ENCODE data around the gene SHC3.
A peak's percentile ranks its signal among the peaks of the same experiment; 100 is the strongest.
"Not testable (repeated sequence)": the region's sequence is repeated elsewhere in the genome, so short reads cannot be mapped to it uniquely, and the experiment has no call there.

Gene SHC3, protein sequence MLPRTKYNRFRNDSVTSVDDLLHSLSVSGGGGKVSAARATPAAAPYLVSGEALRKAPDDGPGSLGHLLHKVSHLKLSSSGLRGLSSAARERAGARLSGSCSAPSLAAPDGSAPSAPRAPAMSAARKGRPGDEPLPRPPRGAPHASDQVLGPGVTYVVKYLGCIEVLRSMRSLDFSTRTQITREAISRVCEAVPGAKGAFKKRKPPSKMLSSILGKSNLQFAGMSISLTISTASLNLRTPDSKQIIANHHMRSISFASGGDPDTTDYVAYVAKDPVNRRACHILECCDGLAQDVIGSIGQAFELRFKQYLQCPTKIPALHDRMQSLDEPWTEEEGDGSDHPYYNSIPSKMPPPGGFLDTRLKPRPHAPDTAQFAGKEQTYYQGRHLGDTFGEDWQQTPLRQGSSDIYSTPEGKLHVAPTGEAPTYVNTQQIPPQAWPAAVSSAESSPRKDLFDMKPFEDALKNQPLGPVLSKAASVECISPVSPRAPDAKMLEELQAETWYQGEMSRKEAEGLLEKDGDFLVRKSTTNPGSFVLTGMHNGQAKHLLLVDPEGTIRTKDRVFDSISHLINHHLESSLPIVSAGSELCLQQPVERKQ

DNA sequence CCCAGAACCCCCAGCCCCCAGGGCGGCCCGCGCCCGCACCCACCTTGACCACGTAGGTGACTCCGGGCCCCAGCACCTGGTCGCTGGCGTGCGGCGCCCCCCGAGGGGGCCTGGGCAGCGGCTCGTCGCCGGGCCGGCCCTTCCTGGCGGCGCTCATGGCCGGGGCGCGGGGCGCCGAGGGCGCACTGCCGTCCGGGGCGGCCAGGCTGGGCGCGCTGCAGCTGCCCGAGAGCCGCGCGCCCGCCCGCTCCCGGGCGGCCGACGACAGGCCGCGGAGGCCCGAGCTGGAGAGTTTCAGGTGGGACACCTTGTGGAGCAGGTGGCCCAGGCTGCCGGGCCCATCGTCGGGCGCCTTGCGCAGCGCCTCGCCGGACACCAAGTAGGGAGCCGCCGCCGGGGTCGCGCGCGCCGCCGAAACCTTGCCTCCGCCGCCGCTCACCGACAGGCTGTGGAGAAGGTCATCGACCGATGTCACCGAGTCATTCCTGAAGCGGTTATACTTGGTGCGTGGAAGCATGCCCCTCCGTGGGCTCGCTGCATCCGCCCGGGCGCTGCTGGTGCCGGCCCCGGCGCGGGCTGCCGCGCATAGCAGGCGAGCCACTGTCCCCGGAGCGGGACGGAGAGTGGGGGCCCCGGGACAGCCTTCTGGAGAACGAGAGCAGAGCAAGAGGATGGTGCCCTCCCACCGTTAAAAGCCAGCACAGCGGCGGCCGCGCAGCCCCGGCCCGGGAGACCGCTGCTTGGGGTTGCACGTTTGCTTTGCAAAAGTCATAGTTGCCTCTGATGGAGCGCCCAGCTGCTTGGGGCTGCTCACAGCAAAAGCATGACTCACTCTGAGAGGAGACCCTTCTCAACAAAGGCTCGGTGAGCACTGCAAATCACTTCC is at the start of gene SHC3:
SHC3 (minus strand) TSS at position 875 of the 886 bp plus-strand sequence; CDS start at position 517, 358 bp downstream.
- Histone ChIP-seq H3K36me3 (ENCODE audit: insufficient read depth, low read length) (no peaks in the 10 kb centered on the region), H3K9me3 (ENCODE audit: control insufficient read depth, insufficient read depth, low read length) (no peaks in the 10 kb centered on the region), H3K9ac (ENCODE audit: low read depth, low read length) (peak within 1 kb of the TSS; percentile 65), H3K4me1 (ENCODE audit: insufficient read depth, low read length) (peaks cover 25% of the 10 kb centered on the region)

DNA sequence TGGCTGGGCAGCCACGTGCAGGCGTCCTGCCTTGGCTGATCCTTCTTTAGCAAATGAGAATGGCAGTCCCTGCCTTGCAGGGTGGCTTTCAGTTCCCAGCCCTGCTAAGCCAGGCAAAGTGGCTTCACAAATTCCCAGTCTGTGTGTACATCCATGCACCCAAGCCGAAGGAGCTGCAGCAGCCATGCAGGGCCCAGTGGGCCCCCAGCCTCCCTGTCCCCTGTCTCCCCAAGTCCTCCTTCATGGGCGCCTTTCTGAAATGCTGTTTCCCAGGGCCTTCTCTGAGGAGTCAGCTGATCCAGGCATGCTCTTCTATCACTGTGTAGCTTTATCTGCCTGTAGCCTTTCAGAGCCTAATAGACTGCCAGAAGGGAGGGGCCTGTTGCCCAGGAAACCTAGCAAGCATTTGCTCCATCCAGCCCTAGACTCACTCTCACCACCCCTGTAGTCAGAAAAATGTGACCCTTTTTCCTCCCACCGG is 47.4 kb upstream of the SHC3 start:
- H3K36me3 ChIP-seq (ENCODE audit: insufficient read depth, low read length): no peaks in the 10 kb centered on the region
- H3K4me1 ChIP-seq (ENCODE audit: insufficient read depth, low read length): peaks cover 6% of the 10 kb centered on the region; the same call in 1 of the 2 replicates
- no peaks in the 10 kb centered on the region for H3K9me3 ChIP-seq (ENCODE audit: control insufficient read depth, insufficient read depth, low read length)
- no peak overlapping the region for H3K9ac ChIP-seq (ENCODE audit: low read depth, low read length)

DNA sequence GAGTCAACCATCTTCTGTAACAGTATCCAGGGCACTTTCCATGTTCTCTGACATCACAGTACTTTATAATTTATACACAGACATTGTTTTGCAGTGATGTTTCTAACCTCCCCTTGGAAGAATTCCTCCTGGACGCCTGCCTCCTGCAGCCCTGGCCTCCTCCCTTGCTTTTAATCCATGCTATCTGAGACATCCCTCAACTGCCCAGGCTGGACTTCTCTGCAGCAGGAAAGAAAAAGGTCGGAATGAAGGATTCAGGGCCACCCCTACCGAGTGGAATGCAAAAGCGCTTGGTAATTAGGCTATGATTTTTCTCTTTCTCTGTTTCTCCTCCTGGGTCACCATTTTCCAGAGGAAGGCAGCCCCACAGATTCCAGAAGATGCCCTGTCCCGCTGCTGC is 47.0 kb upstream of the SHC3 start:
- Histone ChIP-seq H3K9ac (ENCODE audit: low read depth, low read length) (no peak overlapping the region), H3K9me3 (ENCODE audit: control insufficient read depth, insufficient read depth, low read length) (no peaks in the 10 kb centered on the region), H3K36me3 (ENCODE audit: insufficient read depth, low read length) (no peaks in the 10 kb centered on the region), H3K4me1 (ENCODE audit: insufficient read depth, low read length) (peaks cover 6% of the 10 kb centered on the region; the same call in 1 of the 2 replicates)

DNA sequence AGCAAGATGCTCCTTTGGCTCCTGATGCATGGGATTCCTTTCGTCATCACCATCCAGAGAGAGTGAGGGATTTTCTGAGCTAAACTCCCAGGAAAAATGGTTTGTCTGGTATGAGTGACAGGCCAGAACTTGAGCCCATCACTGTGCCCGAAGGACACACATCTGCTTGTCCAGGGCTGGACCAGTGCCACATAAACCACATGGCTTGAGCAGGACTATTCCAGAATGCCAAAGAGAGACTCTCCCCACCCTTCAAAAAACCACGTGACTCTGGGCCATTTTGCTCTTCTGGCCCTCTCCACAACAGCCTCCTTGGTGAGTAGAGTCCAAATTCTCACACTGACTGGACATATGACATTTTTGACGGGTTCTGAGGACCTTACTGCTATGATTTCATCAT is 46.4 kb upstream of the SHC3 start:
- no peaks in the 10 kb centered on the region for H3K9me3 ChIP-seq (ENCODE audit: control insufficient read depth, insufficient read depth, low read length)
- H3K36me3 ChIP-seq (ENCODE audit: insufficient read depth, low read length): no peaks in the 10 kb centered on the region

GRCh38 chr9:89224633-89225032 is 46.0 kb upstream of the SHC3 start:
- peaks cover 6% of the 10 kb centered on the region; the same call in 1 of the 2 replicates for H3K4me1 ChIP-seq (ENCODE audit: insufficient read depth, low read length)

More for the DNA sequence above, 46.4 kb upstream of the SHC3 start:
- peaks cover 6% of the 10 kb centered on the region; the same call in 1 of the 2 replicates for H3K4me1 ChIP-seq (ENCODE audit: insufficient read depth, low read length)
- no peak overlapping the region for H3K9ac ChIP-seq (ENCODE audit: low read depth, low read length)

DNA sequence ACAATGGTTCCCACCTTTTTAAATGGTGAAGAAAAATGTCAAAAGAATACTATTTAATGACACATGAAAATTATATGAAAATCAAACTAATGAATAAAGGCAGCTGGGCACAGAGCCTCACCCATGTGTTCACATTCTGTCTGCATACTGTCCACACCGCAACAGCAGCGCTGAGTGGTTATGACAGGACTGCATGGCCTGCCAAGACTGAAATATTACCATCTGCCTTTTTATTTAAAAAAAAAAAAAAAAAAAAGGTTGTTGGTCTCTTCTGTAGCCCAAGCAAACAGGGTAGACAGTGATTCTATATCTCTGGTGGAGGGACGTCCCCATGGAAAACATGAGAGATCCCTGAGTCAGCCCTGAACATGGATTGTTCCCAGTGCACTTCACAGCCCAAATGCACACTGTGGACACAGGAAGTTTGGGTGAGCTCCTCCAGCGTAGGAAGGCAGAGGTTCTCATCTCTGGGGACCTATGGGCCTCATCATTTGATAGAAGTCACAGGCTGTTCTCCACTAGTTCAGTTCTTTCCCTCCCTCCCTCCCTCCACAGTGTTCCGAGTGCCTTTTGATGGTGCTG is 44.9 kb upstream of the SHC3 start:
- Histone ChIP-seq H3K9me3 (ENCODE audit: control insufficient read depth, insufficient read depth, low read length) (no peaks in the 10 kb centered on the region), H3K36me3 (ENCODE audit: insufficient read depth, low read length) (no peaks in the 10 kb centered on the region), H3K9ac (ENCODE audit: low read depth, low read length) (no peak overlapping the region), H3K4me1 (ENCODE audit: insufficient read depth, low read length) (peaks cover 6% of the 10 kb centered on the region; the same call in 1 of the 2 replicates)

More at GRCh38 chr9:89224633-89225032, 46.0 kb upstream of the SHC3 start:
- H3K36me3 ChIP-seq (ENCODE audit: insufficient read depth, low read length): no peaks in the 10 kb centered on the region
- H3K9ac ChIP-seq (ENCODE audit: low read depth, low read length): no peak overlapping the region
- no peaks in the 10 kb centered on the region for H3K9me3 ChIP-seq (ENCODE audit: control insufficient read depth, insufficient read depth, low read length)

DNA sequence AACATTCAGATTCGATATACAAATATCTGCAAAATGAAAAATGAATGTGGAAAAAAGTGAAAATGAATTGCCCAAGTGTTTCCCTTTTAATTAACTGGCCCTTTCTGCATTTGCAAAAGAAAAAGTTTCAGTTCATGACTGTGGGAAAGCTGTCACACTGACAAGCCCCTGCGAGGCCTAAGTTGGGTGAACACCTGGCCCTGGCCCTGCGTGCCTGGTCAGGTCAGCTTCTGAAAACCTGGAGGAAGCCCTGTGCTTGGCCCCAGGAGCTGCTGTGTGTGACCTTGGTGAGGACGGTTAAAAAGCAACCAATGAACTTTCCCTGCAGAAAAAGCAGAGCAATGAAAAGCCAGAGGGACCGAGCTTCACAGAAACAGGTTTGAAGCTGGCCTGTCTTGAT is 41.0 kb upstream of the SHC3 start:
- Histone ChIP-seq H3K36me3 (ENCODE audit: insufficient read depth, low read length) (no peaks in the 10 kb centered on the region), H3K4me1 (ENCODE audit: insufficient read depth, low read length) (no peaks in the 10 kb centered on the region), H3K9ac (ENCODE audit: low read depth, low read length) (no peak overlapping the region), H3K9me3 (ENCODE audit: control insufficient read depth, insufficient read depth, low read length) (no peaks in the 10 kb centered on the region)

GRCh38 chr9:89218040-89218928 is 39.7 kb upstream of the SHC3 start:
- Histone ChIP-seq H3K4me1 (ENCODE audit: insufficient read depth, low read length) (no peaks in the 10 kb centered on the region), H3K9ac (ENCODE audit: low read depth, low read length) (no peak overlapping the region), H3K9me3 (ENCODE audit: control insufficient read depth, insufficient read depth, low read length) (no peaks in the 10 kb centered on the region), H3K36me3 (ENCODE audit: insufficient read depth, low read length) (no peaks in the 10 kb centered on the region)

- no peak overlapping the region for H3K9ac ChIP-seq (ENCODE audit: low read depth, low read length)
- H3K4me1 ChIP-seq (ENCODE audit: insufficient read depth, low read length): no peaks in the 10 kb centered on the region
- no peaks in the 10 kb centered on the region for H3K36me3 ChIP-seq (ENCODE audit: insufficient read depth, low read length)
- no peaks in the 10 kb centered on the region for H3K9me3 ChIP-seq (ENCODE audit: control insufficient read depth, insufficient read depth, low read length)
These were observed 36.7 kb upstream of the SHC3 start for GRCh38 chr9:89215342-89215741.

- Histone ChIP-seq H3K4me1 (ENCODE audit: insufficient read depth, low read length) (no peaks in the 10 kb centered on the region), H3K9ac (ENCODE audit: low read depth, low read length) (no peak overlapping the region), H3K9me3 (ENCODE audit: control insufficient read depth, insufficient read depth, low read length) (no peaks in the 10 kb centered on the region), H3K36me3 (ENCODE audit: insufficient read depth, low read length) (no peaks in the 10 kb centered on the region)
These were observed 34.8 kb upstream of the SHC3 start for GRCh38 chr9:89213396-89213880.

DNA sequence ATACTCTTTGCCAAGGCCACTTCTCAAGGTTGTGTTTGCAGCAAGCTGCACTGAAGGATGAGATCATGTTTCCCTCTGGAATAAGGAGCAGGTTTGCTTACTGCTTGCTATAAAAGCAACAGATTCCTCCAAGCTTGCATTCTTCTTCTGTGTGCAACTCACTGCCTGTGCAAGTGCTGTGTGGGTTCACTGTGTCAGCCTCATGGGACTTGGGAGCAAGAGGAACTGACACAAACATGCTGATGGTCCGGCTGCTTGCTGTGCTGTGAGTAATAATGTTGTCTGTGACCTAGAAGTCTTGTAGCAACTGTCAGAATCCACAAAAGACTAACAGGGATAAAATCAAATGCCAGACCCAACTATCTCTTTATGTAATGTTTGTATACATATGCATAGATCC is 33.6 kb upstream of the SHC3 start:
- Histone ChIP-seq H3K36me3 (ENCODE audit: insufficient read depth, low read length) (no peaks in the 10 kb centered on the region), H3K4me1 (ENCODE audit: insufficient read depth, low read length) (no peaks in the 10 kb centered on the region), H3K9ac (ENCODE audit: low read depth, low read length) (no peak overlapping the region), H3K9me3 (ENCODE audit: control insufficient read depth, insufficient read depth, low read length) (no peaks in the 10 kb centered on the region)

- not testable (repeated sequence) for H3K4me1 ChIP-seq (ENCODE audit: insufficient read depth, low read length); H3K36me3 ChIP-seq (ENCODE audit: insufficient read depth, low read length); H3K9ac ChIP-seq (ENCODE audit: low read depth, low read length); H3K9me3 ChIP-seq (ENCODE audit: control insufficient read depth, insufficient read depth, low read length)
These were observed 30.7 kb upstream of the SHC3 start for GRCh38 chr9:89209311-89209710.

DNA sequence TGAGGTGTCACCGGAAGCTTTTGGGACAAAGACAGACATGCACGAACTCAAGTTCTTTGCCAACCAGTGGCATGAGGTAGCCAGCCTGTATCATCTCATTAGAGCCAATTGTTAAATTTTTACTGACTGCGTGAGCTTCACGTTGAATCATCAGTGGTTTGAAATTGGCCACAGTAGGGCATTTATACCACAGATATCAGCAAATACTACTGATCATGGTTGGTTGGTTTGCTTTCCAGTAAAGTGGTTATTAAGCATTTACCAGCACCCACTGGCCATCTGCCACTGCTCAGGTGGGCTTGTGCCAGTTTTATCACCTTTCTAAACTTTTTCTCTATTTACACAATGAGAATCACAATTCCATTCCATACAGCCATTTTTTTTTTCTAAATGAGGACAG is 28.4 kb upstream of the SHC3 start:
- H3K9me3 ChIP-seq (ENCODE audit: control insufficient read depth, insufficient read depth, low read length): no peaks in the 10 kb centered on the region
- no peak overlapping the region for H3K9ac ChIP-seq (ENCODE audit: low read depth, low read length)
- no peaks in the 10 kb centered on the region for H3K36me3 ChIP-seq (ENCODE audit: insufficient read depth, low read length)
- no peaks in the 10 kb centered on the region for H3K4me1 ChIP-seq (ENCODE audit: insufficient read depth, low read length)
